Stomach (tissue), 4 donors: ENCODE data around the gene NEUROG1.

Source experiments
- CTCF ChIP-seq, 7 experiments: fragments of 450-650 bp in 4 of 7; fragments of 200-600 bp in 3 of 7; sonication (generic) in 3 of 7; IDR thresholded peaks; one replicate each; pipeline ENCODE4 v1.5.1; 2016 to 2019; ENCODE audit warnings: antibody characterized with exemption in 7 of 7, control low read depth in 2 of 7, mild to moderate bottlenecking in 1 of 7
- EP300 ChIP-seq: sonication (generic); formaldehyde crosslinking; IDR thresholded peaks from one replicate; pipeline ENCODE4 v1.6.1; 2017; ENCODE audit warnings: antibody characterized with exemption

GRCh38 chr5:135534609-135535419, 950 bp downstream of the NEUROG1 start:
- TF ChIP-seq CTCF (IDR thresholded peaks at IDR 0.05) = no peak
- no peak for TF ChIP-seq EP300
